GM19193 (cell line): ENCODE measurements around the gene MCFD2.

ENCODE experiments used
- POLR2A ChIP-seq: IDR thresholded peaks from 4 replicates; pipeline ENCODE4 v1.6.1; 2011; ENCODE audit not compliant: insufficient read depth, insufficient read length; ENCODE audit errors: extremely low read depth

The MCFD2 gene

DNA sequence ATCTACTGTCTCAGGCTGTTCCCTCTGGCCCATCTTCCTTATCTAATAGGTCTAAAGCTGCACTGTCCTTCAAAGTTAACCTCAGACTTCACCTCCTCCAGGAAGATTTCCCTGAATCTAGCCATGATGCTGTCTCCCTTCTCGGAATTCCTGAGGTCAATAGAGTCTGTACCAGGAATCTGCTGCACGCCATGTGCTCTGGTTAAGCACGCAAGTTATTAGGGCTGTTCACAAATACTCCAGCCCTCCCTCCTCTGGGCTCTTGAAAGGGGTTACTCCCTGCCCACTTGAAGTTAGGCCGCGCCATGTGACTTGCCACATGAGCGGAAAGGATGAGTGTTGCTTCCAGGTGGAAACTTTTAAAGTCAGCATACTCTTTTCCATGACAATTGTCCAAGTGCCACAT lies 43.6 kb downstream of the MCFD2 start:
- no peak for TF ChIP-seq POLR2A

DNA sequence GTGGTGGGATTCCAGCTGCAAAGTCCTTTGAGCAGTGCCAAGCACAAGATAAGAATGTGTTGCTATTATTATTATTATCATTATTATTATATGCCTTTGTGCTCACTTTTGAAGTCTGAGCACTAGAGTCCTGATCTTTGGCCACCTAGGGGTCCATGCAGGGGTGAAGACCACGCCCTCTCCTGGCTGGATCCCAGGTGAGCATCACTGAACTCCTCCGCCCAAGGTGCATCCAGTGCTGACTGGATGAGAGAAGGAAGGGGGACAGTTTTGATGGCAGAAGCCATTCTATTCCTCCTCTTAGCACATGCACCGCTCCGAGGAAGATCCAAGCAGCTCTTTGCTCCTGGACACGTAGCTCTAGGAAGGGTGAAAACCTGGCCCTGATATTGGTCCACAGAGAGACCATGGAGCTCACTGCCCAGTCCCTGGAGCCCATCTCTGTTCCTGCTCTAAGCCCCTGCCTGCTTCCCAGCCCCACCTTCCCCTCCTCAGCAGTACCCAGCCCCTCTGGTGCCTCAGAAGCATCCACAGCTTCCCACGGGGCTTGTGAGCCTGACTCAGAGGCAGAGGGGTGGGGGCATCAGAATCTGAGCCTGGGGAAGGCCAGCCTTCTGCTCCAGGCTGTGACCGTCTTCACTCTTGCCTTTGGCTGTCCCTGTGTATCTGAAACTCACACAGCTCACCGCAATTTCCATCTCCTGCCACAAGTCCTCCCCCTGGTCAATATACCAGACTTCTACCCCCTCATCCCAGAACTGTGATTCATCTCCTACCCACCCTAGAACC lies 45.4 kb downstream of the MCFD2 start:
- TF ChIP-seq POLR2A: no peak

DNA sequence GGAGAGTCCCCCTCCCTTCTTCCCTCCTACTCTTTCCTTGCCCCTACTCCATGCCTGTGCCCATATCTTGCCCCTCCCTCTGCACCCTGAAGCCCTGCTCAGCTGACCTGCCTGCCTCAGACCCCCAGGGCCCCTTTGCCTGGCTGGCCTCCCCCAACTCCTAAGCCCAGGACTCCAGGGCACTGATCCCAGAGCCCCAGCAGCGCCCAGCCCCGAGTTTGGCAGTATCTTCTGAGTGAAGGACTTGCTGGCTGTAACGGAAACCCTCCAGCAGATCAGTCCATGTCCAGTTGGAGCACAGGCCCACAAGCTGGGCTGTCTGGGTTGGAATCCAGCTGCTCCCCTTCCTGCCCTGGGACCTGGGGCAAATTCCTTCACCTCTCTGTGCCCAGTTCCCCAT lies 46.0 kb downstream of the MCFD2 start:
- no peak for TF ChIP-seq POLR2A

DNA sequence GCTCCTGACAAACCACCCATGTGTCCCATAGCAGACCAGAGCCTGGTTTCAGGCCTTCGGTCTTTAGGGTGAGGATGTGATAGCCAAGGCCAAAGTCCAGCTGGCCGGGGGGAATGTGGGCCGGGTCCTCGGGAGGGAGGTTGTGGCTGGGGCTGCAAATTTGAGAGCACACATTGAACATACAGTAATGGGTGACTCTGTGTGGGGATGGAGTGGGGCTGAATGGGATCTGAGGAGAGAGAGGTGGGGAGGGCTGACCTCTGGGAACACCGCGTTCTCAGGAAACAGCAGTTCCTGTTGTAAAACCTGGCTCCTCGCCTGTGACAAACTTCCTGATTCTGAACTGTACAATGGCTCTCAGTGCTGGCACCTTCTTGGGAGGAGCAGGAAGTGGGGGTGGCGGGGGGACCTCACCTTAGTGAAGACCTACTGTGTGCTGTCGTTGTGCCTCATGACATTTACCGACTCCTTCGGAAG lies 48.8 kb downstream of the MCFD2 start:
- TF ChIP-seq POLR2A: no peak

DNA sequence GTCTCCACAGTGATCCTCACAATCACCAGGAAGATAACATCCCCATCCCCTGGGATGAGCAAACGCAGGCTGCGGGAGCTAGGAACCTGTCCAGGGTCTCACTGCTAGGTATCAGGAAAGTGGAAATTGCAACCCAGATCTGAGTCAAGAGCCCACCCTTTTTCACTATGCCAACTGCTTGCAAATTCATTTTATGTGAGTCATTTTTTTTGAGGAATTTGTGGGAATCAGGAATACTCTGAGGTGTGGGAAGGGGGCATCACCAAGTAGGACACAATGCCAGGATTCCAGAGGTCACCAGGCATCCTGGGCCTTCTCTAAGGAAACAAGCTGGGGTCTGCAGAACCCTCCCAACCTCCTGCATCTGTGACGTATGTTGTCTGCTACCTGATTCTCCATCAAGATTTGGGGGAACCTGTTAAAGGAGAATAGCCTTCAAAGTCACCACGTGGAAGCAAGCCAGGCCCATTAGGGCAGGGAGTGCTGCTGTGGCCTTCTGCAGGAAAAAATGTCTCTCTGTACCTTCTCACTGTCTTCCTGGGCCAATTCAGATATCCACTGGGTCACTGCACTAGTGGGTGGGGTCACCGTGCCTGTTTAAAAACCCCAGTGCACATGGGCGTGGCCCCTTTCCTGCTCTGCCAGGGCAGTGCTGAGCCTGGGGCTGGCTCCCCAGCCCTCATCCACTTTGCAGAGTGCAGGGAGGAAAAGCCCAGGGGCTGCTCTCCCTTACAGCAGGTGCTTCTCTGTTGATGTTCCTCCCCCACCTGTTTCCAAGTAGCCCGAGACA lies 50.2 kb downstream of the MCFD2 start:
- no peak for TF ChIP-seq POLR2A

DNA sequence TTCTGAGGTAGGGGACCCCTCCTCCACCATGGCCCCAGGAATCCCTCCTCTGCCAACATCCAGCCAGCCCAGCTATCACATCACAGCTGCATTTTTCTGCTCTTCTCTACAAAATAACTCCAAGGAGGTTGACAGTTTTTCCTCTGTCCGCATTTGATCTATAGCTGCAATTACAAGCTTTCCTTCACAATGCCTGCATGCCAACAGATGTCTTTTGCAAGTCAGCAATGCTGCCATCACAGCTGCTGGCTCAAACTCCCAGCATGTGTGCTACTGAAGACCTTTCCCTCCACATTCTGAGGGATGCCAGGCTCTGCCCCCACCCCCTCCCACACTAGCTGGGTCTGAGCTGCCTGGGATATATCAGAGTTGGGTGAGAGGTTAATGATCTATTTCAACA lies 51.7 kb downstream of the MCFD2 start:
- TF ChIP-seq POLR2A: no peak

DNA sequence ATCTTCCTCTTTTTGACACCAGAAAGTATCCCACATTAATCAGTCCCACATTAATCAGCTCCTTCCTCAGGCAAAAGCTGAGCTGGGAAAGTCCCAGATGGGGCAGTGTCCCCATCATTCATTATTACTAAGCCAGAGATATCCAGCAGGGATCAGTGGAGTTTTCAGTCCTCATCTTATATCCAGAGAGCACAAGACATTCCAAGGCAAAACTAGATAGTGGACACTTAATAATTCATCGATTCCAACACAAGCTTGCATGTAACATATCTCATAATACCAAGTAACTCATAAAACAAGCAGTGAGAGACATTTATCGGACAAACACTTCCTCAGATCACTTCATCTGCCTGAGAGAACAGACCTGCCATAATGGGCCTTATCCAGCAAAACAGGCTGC lies 53.1 kb downstream of the MCFD2 start:
- no peak for TF ChIP-seq POLR2A

DNA sequence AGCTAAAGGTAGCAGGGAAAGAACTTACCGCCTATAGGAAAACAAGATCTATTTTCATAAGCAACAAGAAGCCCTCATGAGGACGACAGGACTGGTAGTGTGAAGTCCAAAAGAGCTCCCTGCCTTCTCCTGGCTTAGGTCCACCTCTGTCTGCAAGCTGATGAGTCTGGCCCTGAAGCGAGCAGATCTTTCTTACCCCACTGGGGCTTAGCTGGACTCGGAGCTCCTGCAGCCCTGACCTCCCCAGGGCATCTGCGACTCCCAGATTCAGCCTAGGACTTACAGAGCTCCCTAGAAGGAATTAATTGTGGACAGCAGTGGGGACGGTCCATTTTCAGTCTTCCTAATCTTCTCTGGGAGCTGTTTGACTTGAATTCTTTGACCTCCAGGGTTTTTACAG lies 53.7 kb downstream of the MCFD2 start:
- no peak for TF ChIP-seq POLR2A

DNA sequence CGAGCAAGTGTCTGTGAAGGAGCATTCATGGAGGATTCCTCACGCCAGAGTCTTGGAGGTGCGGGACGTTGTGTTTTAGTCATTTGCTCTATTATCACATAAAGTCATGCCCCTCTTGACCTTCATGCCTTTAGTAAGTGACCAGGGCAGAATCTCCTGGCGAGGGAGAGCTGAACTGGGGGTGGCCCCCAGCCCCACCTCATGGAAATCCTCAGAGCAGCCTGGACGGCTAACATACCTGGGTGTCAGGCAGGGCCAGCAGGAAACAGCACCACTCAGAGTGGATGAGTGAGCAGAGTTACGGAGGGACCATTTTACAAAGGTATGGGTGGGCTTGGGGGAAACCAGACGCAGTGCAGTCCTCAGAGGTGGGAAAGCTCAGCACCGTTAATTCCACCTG lies 56.1 kb downstream of the MCFD2 start:
- TF ChIP-seq POLR2A: no peak

DNA sequence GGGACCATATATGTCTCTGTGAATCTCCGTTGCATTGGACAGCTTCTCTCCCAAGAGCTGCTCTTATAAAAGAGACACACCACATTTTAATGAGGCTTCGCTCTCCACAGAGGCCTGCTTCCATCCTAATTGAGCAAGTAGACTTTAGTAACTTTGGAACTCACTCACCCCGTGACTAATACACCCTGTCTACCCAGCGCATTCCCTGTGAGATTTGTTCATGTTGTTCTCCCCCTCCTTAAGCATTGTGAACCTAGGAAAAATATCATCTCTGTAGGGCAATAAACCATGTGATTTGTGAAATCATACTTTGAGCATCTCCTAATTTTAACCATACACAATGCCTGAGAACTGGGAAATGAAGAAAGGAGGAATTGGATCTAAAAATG lies 56.9 kb downstream of the MCFD2 start:
- TF ChIP-seq POLR2A: no peak

DNA sequence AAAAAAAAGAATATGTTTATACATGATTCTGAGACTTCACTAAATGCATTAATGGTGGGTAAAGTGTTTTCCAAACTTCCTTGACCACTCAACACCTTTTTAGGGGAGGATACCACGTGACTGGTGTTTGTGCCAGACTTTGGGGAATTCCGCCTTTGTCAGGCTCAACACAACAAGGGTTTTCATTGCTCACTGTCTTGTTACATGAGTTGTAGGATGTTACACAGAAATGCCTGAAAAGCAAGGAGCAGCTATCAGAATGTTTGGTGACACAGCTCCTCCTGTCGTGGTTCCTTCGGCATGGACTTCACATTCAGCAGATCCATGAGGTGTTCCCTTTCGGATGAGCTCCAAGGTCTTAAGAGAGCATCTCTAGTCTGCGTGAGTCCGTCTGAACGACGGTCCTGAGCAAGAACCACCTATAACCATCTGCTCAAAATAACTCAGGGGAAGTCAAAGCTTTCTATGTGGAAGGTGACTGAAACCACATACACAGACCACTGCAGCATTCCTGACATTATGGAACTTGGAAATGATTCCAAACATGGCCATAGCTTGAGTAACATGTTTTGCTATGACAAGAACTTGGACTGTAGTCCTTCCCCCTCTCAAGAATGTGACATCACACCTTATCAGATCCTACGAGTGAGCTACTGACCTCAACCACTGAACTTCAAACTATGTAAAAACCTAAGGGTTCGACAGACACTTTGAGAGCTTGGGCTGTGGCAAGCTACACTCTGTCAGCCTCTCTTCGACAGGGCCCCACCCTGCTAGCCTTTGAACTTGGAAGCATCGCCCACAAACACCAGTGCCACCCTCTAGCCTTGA lies 57.5 kb downstream of the MCFD2 start:
- no peak for TF ChIP-seq POLR2A

DNA sequence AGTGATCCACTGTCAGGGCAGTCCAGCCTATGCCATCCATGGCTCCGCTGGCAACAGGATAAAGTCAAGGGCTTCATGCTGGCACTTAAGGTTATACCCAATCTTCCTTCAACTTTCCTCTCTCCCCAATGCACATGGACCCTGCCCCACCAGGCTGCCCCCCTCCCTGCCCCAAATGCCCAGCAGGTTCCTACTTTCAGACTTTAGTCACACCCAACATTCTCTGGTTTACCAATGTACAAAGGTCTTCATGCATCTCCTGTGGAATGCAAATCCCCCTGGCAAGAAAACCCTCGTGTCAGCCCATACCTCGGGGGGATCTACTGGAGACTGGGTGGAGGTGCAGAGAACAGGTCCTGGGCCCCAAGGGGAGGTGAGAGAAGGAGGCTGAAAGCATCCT lies 59.3 kb downstream of the MCFD2 start:
- no peak for TF ChIP-seq POLR2A

DNA sequence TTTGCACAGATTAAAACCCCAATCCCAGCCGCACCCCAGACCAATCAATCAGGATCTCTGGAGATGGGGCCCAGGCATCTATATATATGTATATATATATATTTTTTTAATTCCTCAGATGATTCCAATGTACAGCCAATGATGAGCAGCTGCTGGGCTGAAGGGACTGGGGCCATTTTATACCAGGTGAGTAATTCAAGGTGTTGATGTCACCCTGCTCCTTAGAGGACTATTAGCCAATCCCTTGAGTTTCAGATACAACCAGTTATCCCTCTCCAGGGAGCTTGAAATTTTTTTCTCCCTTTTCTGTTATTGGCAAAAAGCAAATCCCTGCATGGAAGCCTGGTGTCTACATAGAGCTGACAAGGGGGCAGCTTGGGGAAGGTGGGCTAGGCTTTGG lies 59.8 kb downstream of the MCFD2 start:
- no peak for TF ChIP-seq POLR2A

DNA sequence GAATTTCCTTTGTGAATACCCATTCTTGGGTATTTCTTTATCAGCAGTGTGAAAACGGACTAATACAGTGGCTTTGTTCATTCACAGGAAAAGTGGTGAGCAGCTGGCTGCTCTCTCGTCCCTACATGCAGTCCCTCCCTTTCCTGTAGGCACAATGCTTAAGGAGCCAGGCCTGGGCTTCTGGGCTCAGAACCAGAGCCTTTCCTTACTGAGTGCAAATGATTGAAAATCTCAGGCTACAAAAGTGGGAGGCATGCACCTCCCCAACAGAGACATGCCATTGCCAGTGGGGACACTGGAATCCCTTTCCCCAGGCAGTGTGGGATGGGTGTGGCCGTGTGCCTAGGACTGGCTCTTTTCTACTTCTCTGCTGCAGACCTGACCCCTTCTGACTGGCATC lies 61.3 kb downstream of the MCFD2 start:
- TF ChIP-seq POLR2A: no peak

DNA sequence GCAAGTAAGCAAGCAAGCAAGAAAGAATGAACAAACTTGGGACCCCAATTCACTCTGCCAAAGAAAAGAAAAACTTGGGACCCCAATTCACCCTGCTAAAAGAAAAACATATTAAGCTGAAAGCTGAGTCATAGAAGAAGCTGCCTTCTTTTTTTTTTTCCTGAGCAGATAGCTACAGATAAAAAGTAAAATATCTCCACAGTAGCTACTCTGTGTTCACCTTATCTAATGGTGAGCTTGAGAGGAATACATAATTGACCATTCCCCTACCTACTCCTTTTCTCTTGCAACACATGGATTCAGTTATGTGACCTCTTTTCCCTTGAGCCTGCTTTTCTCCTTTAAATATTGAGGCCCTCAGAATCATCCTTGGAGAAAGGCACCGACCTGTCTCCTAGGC lies 63.0 kb downstream of the MCFD2 start:
- TF ChIP-seq POLR2A: no peak
